ENCODE data around the gene ZHX3.

ZHX3 gene

DNA sequence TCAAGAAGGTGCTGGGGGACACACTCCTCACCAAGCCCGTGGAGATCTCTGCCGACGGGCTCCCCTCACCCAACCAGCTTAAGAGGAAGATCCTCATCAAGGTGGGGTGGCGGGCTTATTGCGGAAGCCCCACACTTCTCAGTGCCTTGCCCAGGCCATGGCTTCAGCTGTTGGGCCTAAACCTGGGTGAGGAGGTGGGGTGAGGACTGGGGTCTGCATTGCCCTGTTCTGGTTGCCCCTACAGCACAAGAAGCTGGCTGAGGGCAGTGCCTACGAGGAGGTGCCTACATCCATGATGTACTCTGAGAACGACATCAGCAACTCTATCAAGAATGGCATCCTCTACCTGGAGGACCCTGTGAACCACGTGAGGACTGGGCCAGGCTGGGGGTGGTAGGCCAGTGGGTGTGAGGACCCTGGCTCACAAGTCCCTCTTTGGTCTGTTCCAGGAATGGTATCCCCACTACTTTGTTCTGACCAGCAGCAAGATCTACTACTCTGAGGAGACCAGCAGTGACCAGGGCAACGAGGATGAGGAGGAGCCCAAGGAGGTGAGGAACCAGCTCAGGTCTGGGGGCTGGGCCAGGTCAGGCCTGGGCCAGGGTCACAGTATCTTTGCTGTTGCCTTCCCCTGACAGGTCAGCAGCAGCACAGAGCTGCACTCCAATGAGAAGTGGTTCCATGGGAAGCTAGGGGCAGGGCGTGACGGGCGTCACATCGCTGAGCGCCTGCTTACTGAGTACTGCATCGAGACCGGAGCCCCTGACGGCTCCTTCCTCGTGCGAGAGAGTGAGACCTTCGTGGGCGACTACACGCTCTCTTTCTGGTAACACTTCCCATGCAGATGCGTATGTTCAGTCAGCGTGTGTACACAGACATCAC is 152.3 kb downstream of the ZHX3 start:
- in situ Hi-C loops (cut with MboI; ENCODE audit: low sequenced_read_pairs), result no loop called here

DNA sequence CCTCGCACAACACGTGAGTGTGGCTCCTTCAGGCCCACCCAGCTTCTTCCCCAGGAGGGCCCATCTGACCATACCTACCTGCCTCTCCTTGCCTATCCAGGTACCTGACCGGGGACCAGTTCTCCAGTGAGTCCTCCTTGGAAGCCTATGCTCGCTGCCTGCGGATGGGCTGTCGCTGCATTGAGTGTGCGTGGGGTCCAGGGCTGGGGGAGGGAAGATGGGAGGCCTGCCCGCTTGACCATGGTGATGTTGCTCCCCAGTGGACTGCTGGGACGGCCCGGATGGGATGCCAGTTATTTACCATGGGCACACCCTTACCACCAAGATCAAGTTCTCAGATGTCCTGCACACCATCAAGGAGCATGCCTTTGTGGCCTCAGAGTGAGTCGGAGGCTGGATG is 153.7 kb downstream of the ZHX3 start:
- in situ Hi-C loops (cut with MboI; ENCODE audit: low sequenced_read_pairs), result no loop called here

DNA sequence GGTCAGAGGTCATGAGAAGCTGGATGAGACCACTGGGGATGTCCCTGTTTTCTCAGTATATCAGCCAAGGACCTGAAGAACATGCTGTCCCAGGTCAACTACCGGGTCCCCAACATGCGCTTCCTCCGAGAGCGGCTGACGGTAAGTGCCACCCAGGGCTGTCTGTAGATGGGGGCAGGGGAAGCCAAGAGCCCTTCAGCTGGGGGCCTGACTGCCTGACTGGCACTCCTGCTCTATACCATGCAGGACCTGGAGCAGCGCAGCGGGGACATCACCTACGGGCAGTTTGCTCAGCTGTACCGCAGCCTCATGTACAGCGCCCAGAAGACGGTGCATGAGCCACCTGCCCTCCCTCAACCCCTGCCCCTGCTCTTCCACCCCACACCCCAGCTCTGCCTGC is 155.1 kb downstream of the ZHX3 start:
- in situ Hi-C loops (cut with MboI; ENCODE audit: low sequenced_read_pairs), result no loop called here

DNA sequence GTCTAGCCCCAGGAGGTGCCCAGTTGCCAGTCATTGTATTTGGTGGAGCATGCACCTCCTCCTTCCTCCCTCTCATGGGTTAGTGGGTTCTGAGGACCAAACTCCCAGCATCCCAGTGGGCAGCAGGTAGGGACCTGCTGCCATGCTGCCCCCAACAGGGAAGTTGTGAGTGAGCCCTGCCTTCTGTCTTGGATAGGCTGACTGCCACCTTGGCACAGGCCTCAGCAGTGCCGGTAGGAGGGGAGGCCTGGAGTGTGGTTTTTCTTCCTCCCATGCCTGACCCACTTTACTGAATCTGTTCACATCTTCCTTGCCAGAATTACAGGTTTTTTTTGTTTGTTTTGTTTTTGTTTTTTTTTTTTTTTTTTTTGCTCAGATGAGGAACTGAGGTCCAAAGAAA is 155.6 kb downstream of the ZHX3 start:
- in situ Hi-C loops (cut with MboI; ENCODE audit: low sequenced_read_pairs), result no loop called here

DNA sequence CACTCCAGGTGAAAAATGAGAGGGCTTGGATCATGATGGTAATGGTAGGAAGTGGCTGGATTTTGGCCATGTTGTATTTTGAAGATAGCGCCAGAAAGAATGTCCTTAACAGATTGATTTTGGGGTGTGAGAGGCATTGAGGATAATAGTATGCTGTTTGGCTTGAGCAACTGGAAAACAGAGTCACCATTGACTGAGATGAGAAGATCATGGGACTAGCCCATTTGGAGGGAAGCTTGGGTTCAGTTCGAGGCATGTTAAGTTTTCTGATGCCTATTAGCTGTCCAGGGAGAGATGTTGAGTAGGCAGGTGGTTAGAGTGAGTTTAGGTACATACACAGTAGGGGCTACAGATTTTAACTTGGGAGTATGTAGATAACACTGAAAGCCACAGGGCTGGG is 156.8 kb downstream of the ZHX3 start:
- in situ Hi-C loops (cut with MboI; ENCODE audit: low sequenced_read_pairs), result no loop called here

DNA sequence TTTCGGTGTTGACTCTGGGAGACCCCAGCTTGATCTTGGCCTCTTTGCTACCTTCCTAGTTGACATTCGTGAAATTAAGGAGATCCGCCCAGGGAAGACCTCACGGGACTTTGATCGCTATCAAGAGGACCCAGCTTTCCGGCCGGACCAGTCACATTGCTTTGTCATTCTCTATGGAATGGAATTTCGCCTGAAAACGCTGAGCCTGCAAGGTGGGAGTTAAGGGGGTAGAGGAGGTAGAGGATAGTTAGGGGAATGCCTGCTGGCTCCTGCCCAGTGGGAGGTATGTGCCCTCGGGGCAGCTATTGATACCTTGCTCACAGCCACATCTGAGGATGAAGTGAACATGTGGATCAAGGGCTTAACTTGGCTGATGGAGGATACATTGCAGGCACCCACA is 158.0 kb downstream of the ZHX3 start:
- in situ Hi-C loops (cut with MboI; ENCODE audit: low sequenced_read_pairs), result no loop called here

DNA sequence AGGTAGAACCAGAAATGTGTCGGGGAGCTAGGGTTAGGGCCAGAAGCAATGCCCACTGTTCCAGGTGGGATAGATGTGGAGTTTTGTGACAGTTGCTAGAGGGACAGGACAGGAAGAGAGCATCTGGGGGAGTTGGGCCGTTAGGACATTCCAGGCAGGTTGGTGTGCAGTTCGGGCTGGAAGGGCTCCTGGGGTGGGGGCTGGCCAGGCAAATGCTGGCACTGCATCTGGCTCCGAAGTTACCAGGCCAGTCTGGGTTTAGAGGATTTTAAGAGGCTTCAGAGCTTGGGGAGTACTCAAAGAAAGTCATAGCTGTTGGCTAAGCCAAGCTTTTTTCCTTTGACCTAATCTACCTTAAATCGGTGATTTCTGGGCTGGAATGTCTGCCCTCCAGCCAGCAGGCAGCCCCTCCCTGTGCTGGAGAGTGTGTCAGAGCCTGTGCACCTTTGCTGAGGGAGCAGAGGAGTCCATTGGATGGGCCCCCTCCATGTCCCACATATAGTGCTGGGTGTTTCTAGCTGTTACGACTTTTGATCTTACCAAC is 159.4 kb downstream of the ZHX3 start:
- in situ Hi-C loops (cut with MboI; ENCODE audit: low sequenced_read_pairs), result no loop called here

DNA sequence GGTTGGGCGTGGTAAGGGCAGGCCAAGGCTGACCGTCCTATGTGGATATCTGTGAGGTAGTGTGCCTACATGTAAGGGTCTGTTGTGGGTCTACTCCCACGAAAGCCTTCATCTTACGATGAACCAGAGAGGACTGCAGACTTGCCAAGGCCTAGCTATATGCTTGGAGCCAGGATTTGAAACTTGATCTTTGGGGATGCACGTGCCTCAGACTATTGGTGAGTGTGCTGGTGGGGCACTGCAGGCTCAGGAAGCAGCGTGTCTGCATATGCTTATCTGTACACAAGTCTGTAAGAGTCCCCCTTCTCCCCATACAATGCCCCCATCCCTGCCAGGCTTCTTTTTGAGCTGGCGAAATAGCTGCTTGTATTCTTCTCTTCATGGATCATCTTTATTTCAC is 162.3 kb downstream of the ZHX3 start:
- in situ Hi-C loops (cut with MboI; ENCODE audit: low sequenced_read_pairs), result no loop called here

DNA sequence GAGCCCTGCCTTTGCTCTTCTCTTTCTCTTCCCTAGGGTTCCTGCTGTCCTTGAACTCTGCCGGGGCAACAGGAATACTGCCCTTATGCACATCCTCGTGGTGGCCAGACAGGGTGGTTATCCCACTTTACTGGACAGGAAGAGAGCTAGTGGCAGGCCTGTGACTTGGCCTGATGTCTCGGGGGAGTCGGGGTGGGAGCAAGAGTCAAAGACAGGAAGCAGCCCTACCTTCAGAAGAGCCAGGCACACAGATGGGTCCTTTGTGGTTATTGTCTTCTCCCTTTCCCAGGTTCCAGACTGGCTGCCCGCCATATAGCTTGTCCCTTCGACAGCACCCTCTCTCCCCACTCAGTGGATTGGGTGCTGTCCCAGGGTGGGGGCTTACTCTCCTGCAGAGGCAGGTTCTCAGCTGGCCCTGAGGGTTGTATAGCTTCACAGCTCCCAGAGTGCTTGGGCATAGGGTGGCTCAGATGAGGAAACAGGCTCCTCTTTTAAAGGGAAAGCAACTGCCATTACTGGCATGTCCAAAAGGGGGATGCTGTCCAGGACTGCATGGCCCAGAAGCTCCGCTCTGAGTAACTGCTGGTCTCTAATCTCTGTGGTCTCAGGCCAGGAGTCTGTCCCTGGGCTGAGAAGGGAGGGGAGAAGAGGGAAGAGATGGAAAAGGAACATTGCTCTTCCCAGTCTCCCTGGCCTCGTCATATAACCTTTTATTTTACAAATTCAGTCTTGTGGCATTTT is 162.9 kb downstream of the ZHX3 start:
- in situ Hi-C loops (cut with MboI; ENCODE audit: low sequenced_read_pairs), result no loop called here

DNA sequence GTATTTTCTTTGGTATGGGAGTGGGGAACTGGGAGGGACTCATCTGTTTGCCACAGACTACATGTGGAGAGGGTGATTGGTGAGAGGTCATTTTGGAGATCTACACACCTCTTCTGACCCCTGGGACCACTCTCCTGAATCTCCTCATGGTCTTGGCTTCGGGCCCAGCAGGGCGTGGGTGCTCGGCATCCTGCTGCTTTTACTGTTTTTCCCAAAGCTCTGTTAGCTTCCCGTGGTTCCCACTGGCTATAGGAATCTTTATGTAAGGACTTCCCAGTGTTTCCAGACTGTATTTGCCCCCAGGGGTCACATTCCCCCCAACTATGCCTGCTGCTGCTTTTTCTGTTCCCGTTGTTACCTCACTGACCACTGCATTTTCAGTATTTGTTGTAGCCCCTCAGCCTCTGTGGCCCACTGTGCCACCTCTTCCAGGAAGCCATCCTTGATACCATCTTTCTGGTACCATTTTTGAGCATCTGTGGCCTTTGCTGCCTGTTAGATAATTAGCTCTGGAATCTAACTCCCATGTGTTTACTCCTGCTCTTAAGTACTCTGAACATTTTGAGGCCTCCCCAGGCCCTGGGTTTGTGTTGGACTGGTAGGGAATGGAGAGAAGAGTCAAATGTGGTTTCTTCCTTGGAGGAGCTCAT is 165.3 kb downstream of the ZHX3 start:
- in situ Hi-C loops (cut with MboI; ENCODE audit: low sequenced_read_pairs), result no loop called here

DNA sequence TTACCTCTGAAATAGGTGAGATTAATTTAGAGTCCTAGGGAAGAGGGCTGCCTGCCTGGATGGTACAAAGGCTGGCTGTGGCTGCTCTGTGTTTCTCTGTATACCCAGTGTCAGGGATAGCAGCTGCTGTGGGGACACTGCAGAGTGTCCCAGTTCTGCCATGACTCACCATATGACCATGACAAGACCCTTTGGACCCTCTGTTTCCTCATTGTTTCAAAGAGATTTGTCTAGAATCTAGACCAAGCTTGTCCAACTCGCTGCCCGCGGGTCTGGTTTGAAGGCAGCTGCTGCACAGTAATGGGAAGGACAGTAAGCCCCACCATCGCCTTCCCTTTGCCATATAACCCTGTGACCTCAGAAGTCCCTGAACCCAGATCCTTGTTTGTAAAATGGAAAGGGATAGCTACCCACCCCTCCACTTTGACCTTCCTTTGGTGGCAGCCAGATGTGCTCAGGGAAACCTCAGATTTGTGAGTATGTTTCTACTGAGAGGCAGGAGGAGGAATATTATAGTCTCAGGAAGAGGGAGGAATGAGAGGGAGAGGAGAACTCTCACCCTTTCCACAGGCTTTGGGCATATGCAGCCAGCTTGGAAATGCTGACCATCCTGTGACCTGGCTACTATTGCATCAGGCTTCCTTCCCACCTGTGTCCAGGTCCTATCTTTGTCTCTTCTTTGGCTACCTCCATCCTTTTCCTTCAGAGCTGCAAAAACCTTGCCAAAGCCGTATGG is 166.2 kb downstream of the ZHX3 start:
- in situ Hi-C loops (cut with MboI; ENCODE audit: low sequenced_read_pairs), result no loop called here

DNA sequence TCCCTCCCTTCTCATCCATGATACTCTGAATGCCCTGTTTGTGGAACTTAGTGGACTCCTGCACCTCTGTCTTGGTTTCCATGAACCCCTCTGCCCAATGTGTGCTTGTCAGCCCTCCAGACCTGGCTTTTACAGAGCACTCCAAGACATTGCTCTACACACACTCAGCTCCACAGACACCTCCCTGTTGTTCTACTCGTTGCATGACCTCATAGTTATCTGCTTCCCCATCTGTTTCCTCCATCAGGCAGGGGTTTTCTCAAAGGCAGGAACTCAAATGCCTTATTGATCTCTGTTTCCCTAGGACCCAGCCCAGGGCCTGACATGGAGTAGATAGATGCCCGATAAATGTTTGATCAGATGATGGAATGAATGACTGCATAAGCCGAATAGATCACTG is 166.9 kb downstream of the ZHX3 start:
- in situ Hi-C loops (cut with MboI; ENCODE audit: low sequenced_read_pairs), result no loop called here

DNA sequence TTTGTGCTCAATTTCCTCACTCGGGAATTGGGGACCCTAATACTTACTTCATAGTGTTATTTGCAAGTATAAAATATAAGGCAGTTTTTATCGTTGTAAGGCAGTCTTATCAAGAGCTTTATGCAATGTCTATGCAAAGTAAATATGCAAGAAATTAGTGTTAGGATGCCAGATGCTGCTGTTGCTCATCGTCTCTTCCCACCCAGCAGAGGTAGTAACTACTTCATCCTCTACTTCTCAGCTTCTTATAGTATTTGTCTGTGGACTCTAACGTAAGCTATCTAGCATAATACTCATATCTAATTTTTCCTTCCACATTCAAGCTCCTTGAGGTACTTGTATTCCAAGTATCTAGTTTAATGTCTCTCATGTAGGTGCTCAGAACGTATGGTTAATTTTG is 168.6 kb downstream of the ZHX3 start:
- in situ Hi-C loops (cut with MboI; ENCODE audit: low sequenced_read_pairs), result no loop called here

DNA sequence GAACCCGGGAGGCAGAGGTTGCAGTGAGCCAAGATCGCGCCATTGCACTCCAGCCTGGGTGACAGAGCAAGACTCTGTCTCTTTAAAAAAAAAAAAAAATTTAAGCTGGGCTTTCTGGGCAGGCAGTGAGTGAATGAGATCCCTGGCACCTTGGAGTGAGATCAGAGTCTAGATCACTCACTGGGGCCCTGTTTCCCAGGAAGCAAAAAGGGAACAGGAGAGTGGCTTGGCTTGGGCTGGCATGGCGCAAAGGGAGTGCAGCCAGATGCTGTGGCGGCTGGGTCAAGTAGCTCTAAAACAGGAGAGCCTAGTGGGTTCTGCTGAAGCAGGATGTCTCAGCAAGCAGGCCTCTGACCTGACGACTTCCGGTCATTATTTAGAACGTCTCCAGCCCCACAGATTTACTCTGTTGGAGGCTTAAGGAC is 169.8 kb downstream of the ZHX3 start:
- in situ Hi-C loops (cut with MboI; ENCODE audit: low sequenced_read_pairs), result no loop called here

DNA sequence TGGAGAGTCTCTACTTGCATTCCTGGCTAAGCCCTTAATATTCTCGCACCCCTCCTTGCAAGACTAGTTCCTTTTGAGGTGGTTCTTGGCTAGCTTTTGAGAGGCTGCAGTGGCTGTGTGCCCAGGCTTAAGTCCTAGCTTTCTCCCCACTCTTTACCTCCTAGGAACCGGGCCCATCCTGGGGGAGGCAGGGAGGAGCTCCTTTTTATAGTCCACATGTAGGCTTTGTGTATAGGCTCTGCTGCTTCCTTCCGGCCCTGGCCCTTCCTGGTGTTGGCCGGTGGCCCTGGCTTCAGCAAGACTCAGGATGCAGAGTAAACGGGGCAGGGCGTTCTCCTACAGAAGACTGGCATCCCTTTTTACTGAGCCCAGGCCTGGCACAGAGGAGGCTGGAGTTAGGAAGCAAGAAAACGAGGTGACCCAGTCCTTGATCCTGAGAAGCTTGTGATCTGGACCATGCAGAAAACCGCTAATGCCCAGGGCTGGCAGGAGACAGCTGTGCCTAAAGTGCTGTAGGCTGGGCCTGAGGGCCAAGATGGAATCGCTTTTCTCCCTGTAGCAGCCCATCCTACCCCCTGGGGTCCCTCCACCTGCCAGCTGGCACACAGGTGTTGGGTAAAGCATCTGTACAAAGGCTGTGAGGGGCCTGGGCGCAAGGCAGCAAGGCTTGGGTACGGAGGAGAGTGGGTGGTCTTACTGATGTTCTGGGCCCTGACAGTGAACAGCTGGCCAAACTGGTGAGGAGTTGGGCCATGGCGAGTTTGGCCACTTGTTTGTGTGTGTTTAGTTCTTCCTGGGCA is 171.5 kb downstream of the ZHX3 start:
- in situ Hi-C loops (cut with MboI; ENCODE audit: low sequenced_read_pairs), result no loop called here

DNA sequence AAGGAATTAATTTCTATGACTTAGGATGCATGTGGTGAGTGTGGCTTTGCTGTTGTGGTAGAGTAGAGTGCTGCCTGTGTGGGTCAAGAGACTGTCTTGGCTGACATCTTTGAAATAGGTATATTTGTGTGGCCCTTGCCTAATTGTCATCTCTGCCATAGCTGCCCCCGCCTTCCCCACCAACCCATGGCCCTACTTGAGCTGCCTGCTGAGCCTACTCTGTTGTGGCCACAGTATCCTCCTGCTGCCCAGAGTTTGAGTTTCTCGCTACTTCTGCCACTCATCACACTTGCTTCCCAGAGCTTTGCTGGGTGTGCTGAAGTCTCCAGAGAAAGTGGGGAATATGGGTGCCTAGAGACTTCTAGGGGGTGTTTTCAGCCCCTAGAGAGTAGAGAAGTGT is 172.2 kb downstream of the ZHX3 start:
- in situ Hi-C loops (cut with MboI; ENCODE audit: low sequenced_read_pairs), result no loop called here

DNA sequence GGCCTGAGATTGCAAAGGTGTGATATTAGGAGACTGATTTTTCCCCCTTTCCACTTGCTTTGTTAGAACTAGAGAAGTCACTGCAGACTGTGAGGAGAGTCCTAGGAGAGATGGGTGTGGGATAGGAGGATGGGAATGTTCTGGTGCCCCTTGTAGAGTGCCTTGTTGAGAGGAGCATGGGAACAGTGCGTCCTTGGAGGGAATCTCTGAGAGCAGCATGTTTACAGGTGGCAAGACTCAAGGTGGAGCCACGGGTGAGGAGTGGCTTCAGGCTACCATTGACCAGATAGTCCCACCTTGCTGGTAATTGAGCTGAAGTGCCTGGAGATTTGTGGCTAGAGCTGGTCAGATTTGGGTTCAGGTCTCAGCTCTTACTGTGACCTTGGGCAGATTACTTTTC is 174.2 kb downstream of the ZHX3 start:
- in situ Hi-C loops (cut with MboI; ENCODE audit: low sequenced_read_pairs), result no loop called here

DNA sequence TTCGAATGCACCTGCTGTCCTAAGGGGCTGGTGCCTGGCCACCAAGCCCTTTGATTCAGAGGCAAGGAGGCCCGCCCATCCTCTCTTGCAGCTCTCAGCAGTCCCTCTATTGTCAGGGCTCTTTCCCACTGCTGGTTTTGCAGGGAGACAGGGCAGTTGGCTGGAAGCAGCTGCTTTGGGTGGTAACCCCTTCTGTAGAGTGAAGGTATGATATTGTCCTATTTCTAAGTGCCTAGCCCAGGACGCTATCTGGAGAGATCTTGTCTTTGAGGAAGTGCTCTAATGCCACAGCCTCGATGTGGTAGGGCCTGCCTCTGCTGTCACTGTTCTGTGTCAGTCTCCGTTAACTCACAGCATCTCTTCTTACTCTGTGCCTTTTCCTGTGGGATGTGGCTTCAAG is 174.6 kb downstream of the ZHX3 start:
- in situ Hi-C loops (cut with MboI; ENCODE audit: low sequenced_read_pairs), result no loop called here

DNA sequence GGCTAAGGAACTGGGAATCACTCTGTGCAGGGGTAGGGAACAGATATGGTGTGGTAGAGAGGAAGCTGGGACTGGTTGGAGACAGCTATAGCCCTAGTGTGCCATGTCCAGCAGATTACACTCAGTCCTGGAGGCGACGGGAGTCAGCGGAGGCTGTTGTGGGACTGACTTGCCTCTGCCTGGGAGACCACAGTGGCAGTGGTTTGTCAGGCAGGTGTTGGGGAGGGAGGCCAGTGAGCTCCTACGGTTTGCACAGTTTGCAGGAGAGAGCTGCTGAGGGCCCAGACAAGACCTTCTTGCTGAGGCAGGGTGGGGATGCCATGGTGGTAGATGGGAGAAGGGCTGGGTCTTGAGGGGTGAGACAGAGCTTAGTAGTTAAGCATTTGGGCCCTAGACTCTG is 175.3 kb downstream of the ZHX3 start:
- in situ Hi-C loops (cut with MboI; ENCODE audit: low sequenced_read_pairs), result no loop called here

DNA sequence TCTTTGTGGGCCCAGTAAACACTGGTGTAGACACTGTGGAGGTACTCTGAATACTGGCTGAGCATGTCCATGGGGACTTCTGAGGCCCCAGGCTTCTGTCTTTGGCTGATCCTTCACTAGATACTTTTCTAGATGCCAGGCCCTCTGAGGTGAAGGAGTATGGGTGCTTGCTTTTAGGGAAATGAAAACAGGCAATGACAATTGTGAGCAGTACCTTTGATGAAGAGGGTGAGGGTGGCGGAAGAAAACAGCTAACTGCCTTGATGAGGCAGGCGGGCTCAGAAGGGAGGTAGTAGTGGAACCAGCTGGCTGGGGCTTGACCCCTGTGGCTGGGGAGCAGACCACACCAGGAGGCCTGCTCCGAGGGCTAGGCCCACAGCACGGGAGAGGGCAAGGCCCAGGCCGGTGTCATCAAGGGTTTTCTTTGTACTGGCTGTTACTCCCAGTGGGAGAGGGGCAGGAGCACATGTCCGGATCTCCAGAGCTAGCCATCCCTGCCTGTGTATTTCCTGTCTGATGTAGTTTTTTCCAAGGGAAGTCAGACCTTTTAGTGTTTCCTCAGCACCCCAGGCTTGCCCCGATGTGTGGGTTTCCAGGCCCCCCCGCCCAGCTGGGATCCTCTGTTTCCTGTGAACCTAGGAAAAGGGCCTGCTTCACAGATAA is 176.2 kb downstream of the ZHX3 start:
- in situ Hi-C loops (cut with MboI; ENCODE audit: low sequenced_read_pairs), result no loop called here
